NCI-H1092 (cell line): ENCODE results near the gene SFXN1.

Source experiments
- DNase-seq: peaks from one replicate; lab custom pipeline; 2025; lab: John Stamatoyannopoulos, UW

The SFXN1 gene

DNA sequence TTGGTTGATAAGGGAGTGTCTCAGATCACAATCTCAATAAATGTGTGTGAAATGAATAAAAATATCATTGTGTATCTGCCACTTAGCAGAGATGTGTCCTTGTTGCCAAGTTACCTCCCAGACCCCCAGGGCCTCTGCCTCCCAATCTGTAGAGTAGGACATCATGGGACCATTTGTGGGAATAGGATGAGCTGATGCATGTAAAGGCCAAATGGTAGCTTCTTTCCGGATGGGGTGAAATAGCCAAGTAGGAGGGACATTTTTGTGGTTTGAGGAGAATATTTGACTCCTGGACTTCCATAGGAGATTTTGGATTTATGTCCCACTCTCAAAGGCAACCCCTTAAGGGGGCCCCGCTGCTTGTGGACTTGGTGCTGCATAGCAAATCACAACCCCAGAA, 96.9 kb downstream of the SFXN1 start:
- no peak for DNase-seq

DNA sequence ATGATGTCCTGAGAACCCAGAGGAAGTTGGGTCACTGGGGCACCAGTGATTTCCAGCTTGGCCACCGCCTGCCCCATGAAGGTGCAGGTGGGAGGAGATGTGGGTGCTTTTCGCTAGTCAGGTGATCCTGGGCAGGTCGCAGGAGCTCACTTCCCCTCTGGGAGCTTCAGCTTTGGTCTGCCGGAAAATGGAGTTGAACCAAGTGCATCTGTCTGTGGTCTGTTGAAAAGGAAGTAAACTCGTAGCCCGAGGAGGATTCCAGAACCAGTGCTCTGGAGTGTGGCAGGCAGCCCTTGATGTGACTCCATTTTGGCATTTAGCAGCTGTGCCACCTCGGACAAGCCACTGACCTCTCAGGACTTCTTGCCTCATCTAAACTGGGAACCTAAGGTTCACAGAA, 97.7 kb downstream of the SFXN1 start:
- no peak for DNase-seq

DNA sequence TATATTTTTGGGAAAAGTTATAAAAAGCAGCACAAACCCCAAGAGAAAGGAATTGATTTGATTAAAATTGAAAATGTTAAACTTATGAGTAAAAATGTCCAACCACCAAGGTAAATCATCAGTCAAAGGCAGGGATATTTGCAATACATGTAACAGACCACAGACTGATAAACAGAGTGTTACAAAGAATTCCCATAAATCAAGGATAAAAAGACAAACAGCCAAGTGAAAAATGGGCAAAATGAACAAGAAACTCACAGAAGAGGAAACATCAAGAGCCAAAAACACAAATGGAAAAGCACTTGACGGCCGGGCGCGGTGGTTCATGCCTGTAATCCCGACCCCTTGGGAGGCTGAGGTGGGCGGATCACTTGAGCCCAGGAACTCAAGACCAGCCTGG, 98.2 kb downstream of the SFXN1 start:
- no peak for DNase-seq
